Muscle layer of duodenum (tissue), 2 donors: Measurements from ENCODE around the gene PRKAG3.
"Not testable (repeated sequence)": the region's sequence is repeated elsewhere in the genome, so short reads cannot be mapped to it uniquely, and the experiment has no call there.

Experiments used
- H3K27ac ChIP-seq: one replicate; pipeline ENCODE4 v1.7.0; 2013; ENCODE audit warnings: mild to moderate bottlenecking, low read length
- H3K27me3 ChIP-seq: one replicate; pipeline ENCODE4 v1.7.0; 2013; ENCODE audit warnings: low read depth, mild to moderate bottlenecking, control low read depth, low read length
- H3K36me3 ChIP-seq, 2 donors: one replicate each; pipeline ENCODE4 v1.7.0; 2013; ENCODE audit warnings: low read length in 2 of 2, control low read depth in 1 of 2, mild to moderate bottlenecking in 1 of 2; ENCODE audit not compliant: insufficient read depth in 2 of 2, control insufficient read depth in 1 of 2
- H3K4me1 ChIP-seq, 2 donors: one replicate each; pipeline ENCODE4 v1.7.0; 2013; ENCODE audit warnings: low read length in 2 of 2, mild to moderate bottlenecking in 2 of 2, control low read depth in 1 of 2, moderate library complexity in 1 of 2; ENCODE audit not compliant: insufficient read depth in 2 of 2, control insufficient read depth in 1 of 2
- H3K4me3 ChIP-seq, 2 donors: one replicate each; pipeline ENCODE4 v1.7.0; 2013; ENCODE audit warnings: low read length in 2 of 2, low read depth in 1 of 2, mild to moderate bottlenecking in 1 of 2
- H3K9me3 ChIP-seq, 2 donors: one replicate each; pipeline ENCODE4 v1.7.0; 2013; ENCODE audit warnings: low read length in 2 of 2, control low read depth in 1 of 2, mild to moderate bottlenecking in 1 of 2; ENCODE audit not compliant: control insufficient read depth in 1 of 2
- donor health status: healthy.

PRKAG3 gene

GRCh38 chr2:218786133-218786532 is 45.5 kb downstream of the PRKAG3 start:
- Histone ChIP-seq H3K27ac (no peak overlapping the region), H3K4me1 (peaks cover 0 to 5% of the 10 kb centered on the region in 2 donors)

DNA sequence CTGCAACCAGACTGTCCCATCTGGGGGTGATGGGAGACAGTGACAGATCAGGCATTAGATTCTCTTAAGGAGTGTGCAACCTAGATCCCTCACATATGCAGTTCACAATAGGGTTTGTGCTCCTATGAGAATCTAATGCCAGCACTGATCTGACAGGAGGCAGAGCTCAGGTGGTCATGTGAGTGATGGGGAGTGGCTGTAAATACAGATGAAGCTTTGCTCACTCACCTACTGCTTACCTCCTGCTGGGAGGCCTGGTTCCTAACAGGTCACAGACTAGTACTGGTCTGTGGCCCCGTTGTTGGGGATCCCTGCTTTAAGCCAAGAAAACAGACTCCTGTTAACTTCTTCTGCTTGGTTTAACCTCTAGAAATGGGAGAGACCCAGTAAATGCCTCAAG is 46.5 kb downstream of the PRKAG3 start:
- Histone ChIP-seq H3K36me3 (no peaks in the 10 kb centered on the region), H3K4me3 (no peak overlapping the region), H3K27me3 (no peaks in the 10 kb centered on the region), H3K4me1 (peaks cover 0 to 8% of the 10 kb centered on the region in 2 donors), H3K9me3 (peaks cover 0 to 5% of the 10 kb centered on the region in 2 donors), H3K27ac (no peak overlapping the region)

More at GRCh38 chr2:218786133-218786532, 45.5 kb downstream of the PRKAG3 start:
- Histone ChIP-seq H3K4me3 (no peak overlapping the region), H3K9me3 (peaks cover 0 to 5% of the 10 kb centered on the region in 2 donors), H3K36me3 (no peaks in the 10 kb centered on the region), H3K27me3 (no peaks in the 10 kb centered on the region)

DNA sequence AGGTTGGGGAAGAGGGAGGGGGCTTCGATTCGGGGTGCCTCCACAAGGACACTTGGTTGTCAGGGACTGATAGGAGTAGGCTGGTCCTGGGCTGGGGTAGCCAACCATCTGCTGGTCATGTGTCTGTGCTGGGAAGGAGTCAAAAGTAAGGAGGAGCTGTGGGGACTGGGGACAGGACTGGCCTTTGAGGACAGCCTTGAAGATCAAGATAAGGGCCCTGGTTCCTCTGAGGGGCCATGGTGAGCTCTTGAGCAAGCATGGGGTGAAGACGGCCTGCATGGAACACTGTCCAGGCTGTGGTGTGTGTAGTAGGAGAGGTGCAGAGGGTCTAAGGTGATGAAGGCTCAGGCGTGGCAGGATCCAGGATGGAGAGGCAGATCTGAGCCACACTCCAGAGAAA is 47.9 kb downstream of the PRKAG3 start:
- H3K36me3 ChIP-seq, result no peaks in the 10 kb centered on the region
- peaks cover 0 to 5% of the 10 kb centered on the region in 2 donors for H3K9me3 ChIP-seq
- no peak overlapping the region for H3K27ac ChIP-seq
- H3K4me1 ChIP-seq, result peaks cover 0 to 8% of the 10 kb centered on the region in 2 donors
- H3K4me3 ChIP-seq, result peak overlapping the region; percentile 38 to 45
- no peaks in the 10 kb centered on the region for H3K27me3 ChIP-seq

- H3K9me3 ChIP-seq, result no peaks in the 10 kb centered on the region
- peak overlapping the region; percentile 74 to 92 for H3K4me3 ChIP-seq
- peaks cover 0 to 8% of the 10 kb centered on the region in 2 donors for H3K4me1 ChIP-seq
- no peaks in the 10 kb centered on the region for H3K36me3 ChIP-seq
- peak overlapping the region; percentile 72 for H3K27ac ChIP-seq
- no peaks in the 10 kb centered on the region for H3K27me3 ChIP-seq
These were observed 49.1 kb downstream of the PRKAG3 start for GRCh38 chr2:218782528-218782844.

DNA sequence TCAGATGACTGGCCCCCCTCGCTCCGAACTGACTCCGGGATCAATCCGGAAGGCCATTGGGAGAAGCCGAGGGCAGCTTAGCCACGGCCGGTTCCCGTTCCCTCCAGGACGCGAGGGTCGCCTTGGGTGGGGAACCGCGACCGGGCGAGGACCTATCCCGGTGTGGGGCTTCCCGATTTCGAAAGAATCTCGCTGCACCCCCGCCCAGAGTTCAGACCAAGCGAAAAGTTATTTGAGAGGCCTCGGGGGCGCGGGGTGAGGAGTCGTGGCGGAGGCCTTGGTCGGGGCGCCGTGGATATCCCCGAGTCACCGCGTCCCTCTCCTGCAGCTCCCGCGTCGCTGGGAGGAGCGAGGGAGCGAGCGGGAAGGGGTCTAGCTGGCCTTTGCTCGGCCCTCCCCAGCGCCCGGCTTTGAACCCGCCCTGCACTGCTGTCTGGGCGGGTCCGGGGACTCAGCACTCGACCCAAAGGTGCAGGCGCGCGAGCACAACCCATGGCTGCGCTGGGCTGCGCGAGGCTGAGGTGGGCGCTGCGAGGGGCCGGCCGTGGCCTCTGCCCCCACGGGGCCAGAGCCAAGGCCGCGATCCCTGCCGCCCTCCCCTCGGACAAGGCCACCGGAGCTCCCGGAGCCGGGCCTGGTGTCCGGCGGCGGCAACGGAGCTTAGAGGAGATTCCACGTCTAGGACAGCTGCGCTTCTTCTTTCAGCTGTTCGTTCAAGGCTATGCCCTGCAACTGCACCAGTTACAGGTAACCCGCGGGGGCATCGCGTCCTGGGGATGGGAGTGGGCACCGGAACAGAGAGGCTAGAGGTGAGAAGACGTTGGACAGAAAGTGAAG is 49.7 kb downstream of the PRKAG3 start, which contains the start of gene CYP27A1:
TSS of gene CYP27A1 (plus strand) at position 457 of the 837 bp plus-strand sequence. CDS start at position 493, 36 bp downstream.
- Histone ChIP-seq H3K4me1 (peaks cover 0 to 8% of the 10 kb centered on the region in 2 donors), H3K4me3 (peak within 1 kb of the TSS; percentile 74 to 92), H3K9me3 (no peaks in the 10 kb centered on the region), H3K27me3 (no peaks in the 10 kb centered on the region), H3K27ac (peak within 1 kb of the TSS; percentile 79), H3K36me3 (no peaks in the 10 kb centered on the region)

- H3K4me3 ChIP-seq, result peak overlapping the region; percentile 74 to 92
- no peaks in the 10 kb centered on the region for H3K36me3 ChIP-seq
- no peaks in the 10 kb centered on the region for H3K9me3 ChIP-seq
- H3K27me3 ChIP-seq, result no peaks in the 10 kb centered on the region
- peak overlapping the region; percentile 79 for H3K27ac ChIP-seq
- H3K4me1 ChIP-seq, result peaks cover 0 to 8% of the 10 kb centered on the region in 2 donors
These were observed 50.5 kb downstream of the PRKAG3 start for GRCh38 chr2:218780851-218781690.

GRCh38 chr2:218780046-218780445 is 51.6 kb downstream of the PRKAG3 start:
- no peak overlapping the region for H3K27ac ChIP-seq
- H3K27me3 ChIP-seq, result no peaks in the 10 kb centered on the region
- H3K4me1 ChIP-seq, result peaks cover 0 to 8% of the 10 kb centered on the region in 2 donors
- no peaks in the 10 kb centered on the region for H3K36me3 ChIP-seq
- H3K4me3 ChIP-seq, result no peak overlapping the region
- H3K9me3 ChIP-seq, result no peaks in the 10 kb centered on the region

DNA sequence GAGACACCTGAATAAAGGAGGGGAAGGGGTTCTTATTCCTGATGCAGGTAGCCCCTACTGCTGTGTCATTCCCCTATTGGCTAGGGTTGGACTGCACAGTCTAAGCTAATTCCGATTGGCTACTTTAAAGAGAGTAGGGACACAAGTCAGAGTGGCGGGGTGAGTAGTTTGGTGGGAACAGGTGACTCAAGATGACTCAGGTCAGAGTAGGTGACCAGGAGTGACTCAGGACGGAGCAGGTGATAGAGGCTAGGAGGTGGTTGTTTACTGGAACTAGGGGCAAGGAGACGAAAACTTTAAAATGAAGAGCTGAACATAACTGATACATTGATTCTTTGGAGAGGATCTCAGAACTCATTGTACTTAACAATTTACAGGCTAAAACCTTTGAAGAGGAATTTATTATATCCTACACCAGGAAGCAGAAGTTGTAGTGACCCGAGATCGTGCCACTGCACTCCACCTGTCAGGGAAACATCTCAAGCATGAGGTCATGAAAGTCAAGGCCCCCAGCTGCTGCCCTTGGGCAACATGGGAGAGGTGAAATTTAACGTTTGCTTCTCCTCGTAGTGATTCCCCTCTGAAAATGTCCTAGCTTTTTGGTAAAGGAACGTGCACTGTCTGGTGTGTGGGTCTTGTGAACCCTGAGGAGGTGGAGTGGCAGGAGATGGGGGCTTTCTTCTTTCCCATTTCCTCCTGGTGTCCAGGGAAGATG is 54.2 kb downstream of the PRKAG3 start:
- Histone ChIP-seq H3K4me1 (peaks cover 0 to 8% of the 10 kb centered on the region in 2 donors), H3K27me3 (no peaks in the 10 kb centered on the region), H3K36me3 (no peaks in the 10 kb centered on the region), H3K27ac (no peak overlapping the region), H3K9me3 (no peaks in the 10 kb centered on the region), H3K4me3 (no peak overlapping the region)

GRCh38 chr2:218776488-218776887 is 55.1 kb downstream of the PRKAG3 start:
- no peak overlapping the region for H3K4me3 ChIP-seq
- H3K27me3 ChIP-seq, result no peaks in the 10 kb centered on the region
- H3K9me3 ChIP-seq, result no peaks in the 10 kb centered on the region
- no peaks in the 10 kb centered on the region for H3K36me3 ChIP-seq
- H3K27ac ChIP-seq, result no peak overlapping the region
- H3K4me1 ChIP-seq, result peaks cover 0 to 6% of the 10 kb centered on the region in 2 donors

GRCh38 chr2:218773881-218774280 is 57.7 kb downstream of the PRKAG3 start:
- no peak overlapping the region for H3K4me3 ChIP-seq
- H3K4me1 ChIP-seq, result no peaks in the 10 kb centered on the region

GRCh38 chr2:218772759-218773158 is 58.8 kb downstream of the PRKAG3 start:
- not testable (repeated sequence) for H3K4me3 ChIP-seq, H3K36me3 ChIP-seq, H3K27me3 ChIP-seq, H3K4me1 ChIP-seq, H3K27ac ChIP-seq, H3K9me3 ChIP-seq

More at GRCh38 chr2:218773881-218774280, 57.7 kb downstream of the PRKAG3 start:
- no peaks in the 10 kb centered on the region for H3K9me3 ChIP-seq
- no peaks in the 10 kb centered on the region for H3K36me3 ChIP-seq
- H3K27ac ChIP-seq, result no peak overlapping the region
- no peaks in the 10 kb centered on the region for H3K27me3 ChIP-seq
